Hepatocyte (in vitro differentiated cells): ENCODE results near the gene UCMA. TPM values are rescaled to one million over a fixed set of nuclear protein-coding genes. Genes with fewer than 3 reads are reported as not detected.

Source experiments
- DNase-seq: peaks from one replicate; pipeline ENCODE4 v3.0.0-alpha.2; 2016; ENCODE audit warnings: low spot score
- H2AFZ ChIP-seq: fragments of 200-600 bp; sonication (generic); 2 replicates; pipeline ENCODE4 v1.6.0; 2016; ENCODE audit warnings: antibody characterized with exemption, mild to moderate bottlenecking
- H3K27ac ChIP-seq: fragments of 200-600 bp; sonication (generic); 2 replicates; pipeline ENCODE4 v1.5.1; 2016; ENCODE audit warnings: mild to moderate bottlenecking
- H3K27me3 ChIP-seq: fragments of 200-600 bp; sonication (generic); 2 replicates; pipeline ENCODE4 v1.6.1; 2016
- H3K36me3 ChIP-seq: fragments of 200-600 bp; sonication (generic); replicated peaks from 2 replicates; pipeline ENCODE4 v1.5.1; 2016; ENCODE audit warnings: low read depth; ENCODE audit not compliant: insufficient read depth
- H3K4me1 ChIP-seq: fragments of 200-600 bp; sonication (generic); 2 replicates; pipeline ENCODE4 v1.5.1; 2016; ENCODE audit warnings: mild to moderate bottlenecking, moderate library complexity; ENCODE audit not compliant: insufficient read depth
- H3K4me2 ChIP-seq: fragments of 200-600 bp; sonication (generic); 2 replicates; pipeline ENCODE4 v1.6.0; 2016
- H3K4me3 ChIP-seq: fragments of 200-600 bp; sonication (generic); 2 replicates; pipeline ENCODE4 v1.5.1; 2016; ENCODE audit warnings: mild to moderate bottlenecking
- H3K79me2 ChIP-seq: fragments of 200-600 bp; sonication (generic); 2 replicates; pipeline ENCODE4 v1.6.0; 2017; ENCODE audit warnings: mild to moderate bottlenecking
- H3K9me2 ChIP-seq: fragments of 200-600 bp; sonication (generic); replicated peaks from 2 replicates; pipeline ENCODE4 v1.6.0; 2017; ENCODE audit warnings: mild to moderate bottlenecking; ENCODE audit not compliant: insufficient read depth
- H3K9me3 ChIP-seq: fragments of 200-600 bp; sonication (generic); 2 replicates; pipeline ENCODE4 v1.5.1; 2016; ENCODE audit warnings: low read depth, mild to moderate bottlenecking
- H4K20me1 ChIP-seq: fragments of 200-600 bp; sonication (generic); 2 replicates; pipeline ENCODE4 v1.6.0; 2016; ENCODE audit warnings: mild to moderate bottlenecking; ENCODE audit not compliant: insufficient read depth, poor library complexity, severe bottlenecking
- EZH2 ChIP-seq: fragments of 200-600 bp; sonication (generic); IDR thresholded peaks from 2 replicates; pipeline ENCODE4 v1.6.1; 2016; ENCODE audit warnings: antibody characterized with exemption, mild to moderate bottlenecking, borderline replicate concordance
- EZH2phosphoT487 ChIP-seq: fragments of 200-600 bp; sonication (generic); IDR thresholded peaks from one replicate; pipeline ENCODE4 v1.6.1; 2018; ENCODE audit warnings: antibody characterized with exemption, mild to moderate bottlenecking, low read depth, moderate library complexity; ENCODE audit not compliant: unreplicated experiment, severe bottlenecking
- WGBS: methylation state at CpG from one replicate; pipeline ENCODE4 v1.1.6; 2016; ENCODE audit warnings: low lambda C conversion rate; ENCODE audit errors: missing lambda C conversion rate; 5-methylcytosine and 5-hydroxymethylcytosine counted together
- polyA plus RNA-seq: library from polyadenylated mRNA; unstranded; fragments of >200 nt; fragmentation: Nextera tagmentation; extraction: Ambion mirVana; gene quantifications from 2 replicates; pipeline ENCODE4 v1.2.1, GENCODE V29; 2016
- total RNA-seq: library from RNA; depleted of rRNA; stranded (reverse); fragments of >200 nt; gene quantifications from 2 replicates; pipeline ENCODE4 v1.2.3, GENCODE V29; 2014
- TF ChIP-seq, protein P1 (sequence below): fragments of 200-600 bp; sonication (generic); IDR thresholded peaks from 2 replicates; pipeline ENCODE4 v1.5.1; 2016; ENCODE audit warnings: antibody characterized with exemption, mild to moderate bottlenecking; ENCODE audit not compliant: poor library complexity

Gene UCMA
- total and polyA plus RNA-seq, 2 experiments from 2014 or later, result not detected

DNA sequence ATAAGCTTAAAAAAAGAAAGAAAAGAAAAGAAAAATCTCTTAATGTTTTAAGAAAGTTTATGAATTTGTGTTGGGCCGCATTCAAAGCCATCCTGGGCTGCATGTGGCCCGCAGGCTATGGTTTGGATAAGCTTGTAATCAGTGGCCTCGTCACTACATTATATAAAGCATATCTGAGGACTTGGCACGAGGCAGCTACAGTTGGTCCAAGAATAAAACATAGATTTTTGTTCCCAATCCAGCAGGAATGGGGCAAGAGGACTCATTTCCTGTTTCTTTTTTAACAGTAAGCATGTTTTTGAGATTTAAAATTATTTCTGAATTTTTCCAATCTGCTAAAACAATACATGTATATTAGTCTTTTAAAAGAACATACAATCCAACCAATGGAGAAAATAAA lies 44.2 kb downstream of the UCMA start:
- no peak for TF ChIP-seq EZH2
- TF ChIP-seq, protein P1, sequence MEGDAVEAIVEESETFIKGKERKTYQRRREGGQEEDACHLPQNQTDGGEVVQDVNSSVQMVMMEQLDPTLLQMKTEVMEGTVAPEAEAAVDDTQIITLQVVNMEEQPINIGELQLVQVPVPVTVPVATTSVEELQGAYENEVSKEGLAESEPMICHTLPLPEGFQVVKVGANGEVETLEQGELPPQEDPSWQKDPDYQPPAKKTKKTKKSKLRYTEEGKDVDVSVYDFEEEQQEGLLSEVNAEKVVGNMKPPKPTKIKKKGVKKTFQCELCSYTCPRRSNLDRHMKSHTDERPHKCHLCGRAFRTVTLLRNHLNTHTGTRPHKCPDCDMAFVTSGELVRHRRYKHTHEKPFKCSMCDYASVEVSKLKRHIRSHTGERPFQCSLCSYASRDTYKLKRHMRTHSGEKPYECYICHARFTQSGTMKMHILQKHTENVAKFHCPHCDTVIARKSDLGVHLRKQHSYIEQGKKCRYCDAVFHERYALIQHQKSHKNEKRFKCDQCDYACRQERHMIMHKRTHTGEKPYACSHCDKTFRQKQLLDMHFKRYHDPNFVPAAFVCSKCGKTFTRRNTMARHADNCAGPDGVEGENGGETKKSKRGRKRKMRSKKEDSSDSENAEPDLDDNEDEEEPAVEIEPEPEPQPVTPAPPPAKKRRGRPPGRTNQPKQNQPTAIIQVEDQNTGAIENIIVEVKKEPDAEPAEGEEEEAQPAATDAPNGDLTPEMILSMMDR, result no peak
- TF ChIP-seq EZH2phosphoT487, result no peak
- Histone ChIP-seq H3K4me2 (no peak overlapping the region), H4K20me1 (no peaks in the 10 kb centered on the region), H3K79me2 (no peaks in the 10 kb centered on the region), H3K27me3 (no peaks in the 10 kb centered on the region), H3K27ac (no peak overlapping the region), H3K4me3 (no peak overlapping the region), H3K4me1 (no peaks in the 10 kb centered on the region), H2AFZ (no peak overlapping the region), H3K36me3 (no peaks in the 10 kb centered on the region), H3K9me2 (no peaks in the 10 kb centered on the region), H3K9me3 (no peaks in the 10 kb centered on the region)
- WGBS, result 96% methylated on average over 4 of the region's 4 CpGs
- DNase-seq, result no peak

DNA sequence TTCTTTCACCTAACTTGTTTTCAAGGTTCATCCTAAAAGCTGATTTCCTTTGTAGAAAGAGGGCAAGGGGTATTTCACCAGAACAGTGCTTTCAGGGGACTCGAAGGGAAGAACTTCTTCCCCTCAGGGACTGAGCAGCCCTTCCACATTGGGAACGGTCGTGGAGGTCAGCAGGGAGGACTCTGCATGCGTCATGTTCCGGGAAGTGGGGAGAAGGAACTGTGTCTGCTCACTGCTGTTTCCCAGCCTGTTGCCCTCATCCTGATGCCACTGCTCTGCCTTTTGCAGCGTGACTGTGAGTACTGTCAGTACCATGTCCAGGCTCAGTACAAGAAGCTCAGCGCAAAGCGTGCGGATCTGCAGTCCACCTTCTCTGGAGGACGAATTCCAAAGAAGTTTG lies 45.6 kb downstream of the UCMA start:
- no peak for DNase-seq
- no peaks in the 10 kb centered on the region for H4K20me1 ChIP-seq
- H3K4me1 ChIP-seq, result no peaks in the 10 kb centered on the region
- H3K36me3 ChIP-seq, result no peaks in the 10 kb centered on the region
- no peak overlapping the region for H2AFZ ChIP-seq
- no peaks in the 10 kb centered on the region for H3K79me2 ChIP-seq
- H3K27me3 ChIP-seq, result no peaks in the 10 kb centered on the region
- no peak overlapping the region for H3K27ac ChIP-seq
- no peaks in the 10 kb centered on the region for H3K9me2 ChIP-seq
- no peak overlapping the region for H3K4me2 ChIP-seq
- whole genome bisulfite sequencing, result 97% methylated on average over 10 of the region's 10 CpGs
- no peaks in the 10 kb centered on the region for H3K9me3 ChIP-seq
- TF ChIP-seq EZH2 (no peak), EZH2phosphoT487 (no peak)
- TF ChIP-seq, protein P1, result no peak
- no peak overlapping the region for H3K4me3 ChIP-seq

DNA sequence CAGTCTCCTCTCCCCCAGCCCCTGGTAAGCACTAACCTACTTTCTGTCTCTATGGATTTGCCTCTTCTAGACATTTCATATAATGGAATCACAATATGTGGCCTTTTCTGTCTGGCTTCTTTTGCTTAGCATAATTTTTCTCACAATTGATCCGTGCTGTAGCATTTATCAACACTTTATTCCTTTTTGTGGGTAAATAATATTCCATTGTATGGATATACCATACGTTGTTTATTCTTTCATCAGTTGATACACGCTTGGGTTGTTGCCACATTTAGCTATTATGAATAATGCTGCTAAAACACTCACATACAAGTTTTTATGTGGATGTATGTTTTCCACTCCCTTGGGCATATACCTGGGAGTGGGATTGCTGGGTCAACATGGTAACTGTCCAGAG lies 47.0 kb downstream of the UCMA start:
- TF ChIP-seq EZH2 (no peak), EZH2phosphoT487 (no peak)
- TF ChIP-seq, protein P1, result no peak
- Histone ChIP-seq H3K9me2 (no peaks in the 10 kb centered on the region), H3K4me1 (no peaks in the 10 kb centered on the region), H3K4me2 (no peak overlapping the region), H3K9me3 (no peaks in the 10 kb centered on the region), H2AFZ (no peak overlapping the region), H3K4me3 (no peak overlapping the region), H4K20me1 (no peaks in the 10 kb centered on the region), H3K36me3 (no peaks in the 10 kb centered on the region), H3K79me2 (no peaks in the 10 kb centered on the region), H3K27me3 (no peaks in the 10 kb centered on the region), H3K27ac (no peak overlapping the region)
- 100% methylated on average over 3 of the region's 3 CpGs for WGBS
- no peak for DNase-seq
